ENCODE results near the gene RPTOR. TPM values are rescaled to one million over a fixed set of nuclear protein-coding genes. Genes with fewer than 3 reads are reported as not detected.
"Not testable (repeated sequence)": the region's sequence is repeated elsewhere in the genome, so short reads cannot be mapped to it uniquely, and the experiment has no call there.

RPTOR gene
- total RNA-seq, 1 experiment from 2014 or later: 25.1 TPM

GRCh38 chr17:80545499-80545826 lies 825 bp downstream of the RPTOR start:
- no peak for DNase-seq (ENCODE audit: low read depth)

- DNase-seq (ENCODE audit: low read depth): peak; percentile 31
Observed at GRCh38 chr17:80546267-80546666, 1.6 kb downstream of the RPTOR start.

- no peak for DNase-seq (ENCODE audit: low read depth)
Observed at GRCh38 chr17:80552523-80552922, 7.9 kb downstream of the RPTOR start.

GRCh38 chr17:80555266-80555665 lies 10.6 kb downstream of the RPTOR start:
- DNase-seq (ENCODE audit: low read depth): no peak

GRCh38 chr17:80558046-80558445 lies 13.4 kb downstream of the RPTOR start:
- DNase-seq (ENCODE audit: low read depth): no peak

- peak; percentile 68 for DNase-seq (ENCODE audit: low read depth)
Observed at GRCh38 chr17:80559825-80560251, 15.2 kb downstream of the RPTOR start.

- peak; percentile 56 for DNase-seq (ENCODE audit: low read depth)
Observed at GRCh38 chr17:80561541-80562114, 17.0 kb downstream of the RPTOR start.

GRCh38 chr17:80564545-80564944 lies 19.9 kb downstream of the RPTOR start:
- DNase-seq (ENCODE audit: low read depth): no peak

GRCh38 chr17:80565343-80566053 lies 20.9 kb downstream of the RPTOR start:
- DNase-seq (ENCODE audit: low read depth): no peak

- DNase-seq (ENCODE audit: low read depth): no peak
Observed at GRCh38 chr17:80566054-80566400, 21.4 kb downstream of the RPTOR start.

GRCh38 chr17:80568246-80568645 lies 23.6 kb downstream of the RPTOR start:
- no peak for DNase-seq (ENCODE audit: low read depth)

GRCh38 chr17:80569924-80570323 lies 25.3 kb downstream of the RPTOR start:
- DNase-seq (ENCODE audit: low read depth): no peak

- no peak for DNase-seq (ENCODE audit: low read depth)
Observed at GRCh38 chr17:80573701-80574100, 29.1 kb downstream of the RPTOR start.

GRCh38 chr17:80574496-80574895 lies 29.9 kb downstream of the RPTOR start:
- DNase-seq (ENCODE audit: low read depth): no peak

GRCh38 chr17:80575057-80575875 lies 30.6 kb downstream of the RPTOR start:
- DNase-seq (ENCODE audit: low read depth): peak; percentile 80

- no peak for DNase-seq (ENCODE audit: low read depth)
Observed at GRCh38 chr17:80577876-80578570, 33.4 kb downstream of the RPTOR start.

GRCh38 chr17:80578668-80579388 lies 34.2 kb downstream of the RPTOR start:
- not testable (repeated sequence) for DNase-seq (ENCODE audit: low read depth)

- DNase-seq (ENCODE audit: low read depth): no peak
Observed at GRCh38 chr17:80582165-80582564, 37.5 kb downstream of the RPTOR start.

- peak; percentile 26 for DNase-seq (ENCODE audit: low read depth)
Observed at GRCh38 chr17:80584176-80584905, 39.7 kb downstream of the RPTOR start.

Data from LHCN-M2 (cell line).